Measurements from ENCODE around the gene EYA2.

Gene EYA2

DNA sequence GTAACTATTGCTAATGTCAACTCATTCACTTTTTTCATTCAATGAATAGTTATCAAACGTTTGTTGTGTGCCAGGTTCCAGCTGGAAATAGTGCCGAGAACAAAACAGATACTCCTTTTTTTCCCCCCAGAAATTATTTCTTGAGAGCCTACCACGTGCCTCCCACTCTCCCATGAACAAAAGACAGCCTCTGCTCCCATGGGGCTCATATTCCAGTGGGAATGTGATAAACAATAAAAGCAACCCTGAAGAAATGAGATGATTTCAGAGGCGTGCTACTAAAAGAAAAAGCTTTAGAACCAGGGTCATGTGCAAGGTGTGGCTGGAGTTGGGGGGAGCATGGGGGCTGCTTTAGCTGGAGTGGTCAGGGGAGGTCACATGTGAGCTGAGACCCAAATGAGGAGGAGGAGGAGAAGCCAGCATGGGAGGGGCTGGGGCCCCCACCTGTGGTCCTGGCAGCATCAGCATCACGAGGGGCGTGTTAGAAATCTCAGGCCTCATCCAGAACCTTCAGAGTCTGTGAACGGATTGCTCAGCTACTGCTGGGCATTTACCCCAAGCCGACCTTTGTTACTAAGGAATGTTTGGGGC, 157.4 kb downstream of the EYA2 start:
- no peak for DNase-seq (ENCODE audit: low spot score)
- peaks cover 3% of the 10 kb centered on the region for H3K27me3 Mint-ChIP-seq (ENCODE audit: low read depth)
- no peak overlapping the region for H3K4me3 Mint-ChIP-seq
- no peaks in the 10 kb centered on the region for H3K36me3 Mint-ChIP-seq (ENCODE audit: low read depth)
- H3K9me3 Mint-ChIP-seq: no peaks in the 10 kb centered on the region
- no peak overlapping the region for H3K27ac Mint-ChIP-seq
- H3K4me1 Mint-ChIP-seq (ENCODE audit: low read depth): no peaks in the 10 kb centered on the region

- no peak for DNase-seq (ENCODE audit: low spot score)
- no peaks in the 10 kb centered on the region for H3K9me3 Mint-ChIP-seq
- H3K27ac Mint-ChIP-seq: no peak overlapping the region
- H3K27me3 Mint-ChIP-seq (ENCODE audit: low read depth): peaks cover 2% of the 10 kb centered on the region
- H3K36me3 Mint-ChIP-seq (ENCODE audit: low read depth): no peaks in the 10 kb centered on the region
- no peaks in the 10 kb centered on the region for H3K4me1 Mint-ChIP-seq (ENCODE audit: low read depth)
- no peak overlapping the region for H3K4me3 Mint-ChIP-seq
These were observed 159.9 kb downstream of the EYA2 start for GRCh38 chr20:47054506-47054905.

DNA sequence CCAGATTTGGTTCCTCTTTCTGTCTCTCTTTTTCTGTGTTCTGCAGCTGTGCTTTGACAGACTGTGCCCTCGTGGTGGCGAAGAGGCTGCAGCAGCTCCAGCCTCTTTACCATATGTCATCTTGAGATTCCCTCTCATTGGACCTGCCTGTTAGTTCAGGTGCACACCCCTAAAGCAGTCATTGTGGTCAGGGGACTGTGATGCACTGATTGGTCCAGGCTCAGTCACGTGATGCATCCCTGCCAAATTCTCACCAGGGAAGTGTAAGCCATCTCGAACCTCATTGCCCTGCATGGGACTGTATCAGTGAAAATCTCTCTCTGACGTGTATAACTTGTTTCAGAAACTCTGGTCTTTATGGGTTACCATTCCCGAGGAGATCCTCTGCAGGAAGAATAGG, 160.3 kb downstream of the EYA2 start:
- no peaks in the 10 kb centered on the region for H3K9me3 Mint-ChIP-seq
- no peaks in the 10 kb centered on the region for H3K4me1 Mint-ChIP-seq (ENCODE audit: low read depth)
- no peak overlapping the region for H3K27ac Mint-ChIP-seq
- no peak overlapping the region for H3K4me3 Mint-ChIP-seq
- H3K36me3 Mint-ChIP-seq (ENCODE audit: low read depth): no peaks in the 10 kb centered on the region
- no peaks in the 10 kb centered on the region for H3K27me3 Mint-ChIP-seq (ENCODE audit: low read depth)
- DNase-seq (ENCODE audit: low spot score): no peak

- Mint-ChIP-seq H3K4me3 (no peak overlapping the region), H3K36me3 (ENCODE audit: low read depth) (no peaks in the 10 kb centered on the region), H3K27ac (no peak overlapping the region), H3K9me3 (no peaks in the 10 kb centered on the region), H3K27me3 (ENCODE audit: low read depth) (no peaks in the 10 kb centered on the region), H3K4me1 (ENCODE audit: low read depth) (no peaks in the 10 kb centered on the region)
- DNase-seq (ENCODE audit: low spot score): no peak
These were observed 161.2 kb downstream of the EYA2 start for GRCh38 chr20:47055699-47056369.

DNA sequence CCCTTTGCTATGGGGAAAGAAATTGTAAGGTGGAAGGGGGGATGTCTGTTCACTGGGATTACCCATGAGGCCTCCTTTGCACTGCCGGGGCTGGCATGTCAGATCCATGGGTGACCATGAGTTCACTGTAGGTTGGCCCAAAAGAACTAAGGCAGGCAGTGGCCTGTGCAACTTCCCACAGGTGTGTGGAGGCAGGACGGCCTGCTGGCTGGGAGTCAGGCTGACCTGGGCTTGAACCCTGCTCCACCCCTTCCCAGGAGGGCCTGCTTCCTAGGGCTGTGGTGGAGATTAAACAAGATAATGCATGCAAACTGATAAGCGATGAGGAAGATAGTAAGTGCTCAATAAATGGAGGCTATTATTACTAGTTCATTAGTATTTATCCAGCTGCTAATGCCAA, 163.0 kb downstream of the EYA2 start:
- Mint-ChIP-seq H3K4me3 (no peak overlapping the region), H3K27ac (no peak overlapping the region), H3K9me3 (no peaks in the 10 kb centered on the region), H3K36me3 (ENCODE audit: low read depth) (no peaks in the 10 kb centered on the region), H3K27me3 (ENCODE audit: low read depth) (no peaks in the 10 kb centered on the region), H3K4me1 (ENCODE audit: low read depth) (no peaks in the 10 kb centered on the region)
- no peak for DNase-seq (ENCODE audit: low spot score)

DNA sequence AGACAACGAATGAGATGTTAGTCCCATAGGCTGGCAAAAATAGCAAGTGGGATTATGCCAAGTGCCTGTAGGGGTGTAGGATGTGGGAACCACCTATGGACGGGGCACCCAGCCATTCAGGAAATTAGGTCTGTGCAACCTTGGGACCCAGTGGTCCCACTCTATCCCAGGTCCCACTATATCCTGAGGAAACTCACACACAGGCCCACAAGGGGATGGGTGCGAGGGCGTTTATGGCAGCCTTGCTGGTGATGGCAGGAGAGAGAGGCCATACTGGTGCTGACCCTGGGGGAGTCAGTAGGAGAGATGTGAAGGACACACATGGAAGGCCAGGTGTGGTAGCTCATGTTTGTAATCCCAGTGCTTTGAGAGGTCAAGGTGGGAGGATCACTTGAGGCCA, 163.6 kb downstream of the EYA2 start:
- Mint-ChIP-seq H3K4me1 (ENCODE audit: low read depth) (no peaks in the 10 kb centered on the region), H3K36me3 (ENCODE audit: low read depth) (no peaks in the 10 kb centered on the region), H3K4me3 (no peak overlapping the region), H3K9me3 (no peaks in the 10 kb centered on the region), H3K27ac (no peak overlapping the region), H3K27me3 (ENCODE audit: low read depth) (no peaks in the 10 kb centered on the region)
- DNase-seq (ENCODE audit: low spot score): no peak

DNA sequence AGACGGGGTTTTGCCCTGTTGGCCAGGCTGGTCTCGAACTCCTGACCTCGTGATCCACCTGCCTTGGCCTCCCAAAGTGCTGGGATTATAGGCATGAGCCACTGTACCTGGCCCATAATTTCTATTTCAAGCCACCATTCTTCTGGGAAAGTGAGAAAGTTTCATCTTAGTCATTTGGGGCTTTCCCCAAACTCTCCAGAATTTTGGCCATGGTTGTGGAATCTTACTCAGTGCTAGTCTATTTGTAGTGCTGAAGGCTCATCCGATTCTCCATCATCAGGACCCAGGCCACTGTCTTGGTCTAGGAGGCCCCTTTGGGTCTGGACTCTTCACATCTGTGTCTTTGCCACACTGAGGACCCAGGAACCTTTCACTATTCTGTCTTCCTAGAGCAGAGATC, 164.9 kb downstream of the EYA2 start:
- no peaks in the 10 kb centered on the region for H3K36me3 Mint-ChIP-seq (ENCODE audit: low read depth)
- H3K27me3 Mint-ChIP-seq (ENCODE audit: low read depth): no peaks in the 10 kb centered on the region
- H3K4me1 Mint-ChIP-seq (ENCODE audit: low read depth): no peaks in the 10 kb centered on the region
- no peak overlapping the region for H3K4me3 Mint-ChIP-seq
- no peaks in the 10 kb centered on the region for H3K9me3 Mint-ChIP-seq
- DNase-seq (ENCODE audit: low spot score): no peak
- no peak overlapping the region for H3K27ac Mint-ChIP-seq

GRCh38 chr20:47061549-47061948, 166.9 kb downstream of the EYA2 start:
- H3K27ac Mint-ChIP-seq: no peak overlapping the region
- no peaks in the 10 kb centered on the region for H3K27me3 Mint-ChIP-seq (ENCODE audit: low read depth)
- DNase-seq (ENCODE audit: low spot score): no peak
- H3K36me3 Mint-ChIP-seq (ENCODE audit: low read depth): no peaks in the 10 kb centered on the region
- H3K4me3 Mint-ChIP-seq: no peak overlapping the region
- peaks cover 1% of the 10 kb centered on the region for H3K9me3 Mint-ChIP-seq
- H3K4me1 Mint-ChIP-seq (ENCODE audit: low read depth): no peaks in the 10 kb centered on the region

- H3K4me1 Mint-ChIP-seq (ENCODE audit: low read depth): no peaks in the 10 kb centered on the region
- H3K4me3 Mint-ChIP-seq: no peak overlapping the region
- no peak for DNase-seq (ENCODE audit: low spot score)
These were observed 167.7 kb downstream of the EYA2 start for GRCh38 chr20:47062226-47062890.

GRCh38 chr20:47063407-47063806, 168.8 kb downstream of the EYA2 start:
- Mint-ChIP-seq H3K9me3 (peaks cover 13% of the 10 kb centered on the region), H3K4me3 (no peak overlapping the region), H3K27ac (no peak overlapping the region), H3K4me1 (ENCODE audit: low read depth) (no peaks in the 10 kb centered on the region), H3K36me3 (ENCODE audit: low read depth) (no peaks in the 10 kb centered on the region), H3K27me3 (ENCODE audit: low read depth) (no peaks in the 10 kb centered on the region)
- no peak for DNase-seq (ENCODE audit: low spot score)

More at GRCh38 chr20:47062226-47062890, 167.7 kb downstream of the EYA2 start:
- Mint-ChIP-seq H3K27me3 (ENCODE audit: low read depth) (no peaks in the 10 kb centered on the region), H3K9me3 (peaks cover 5% of the 10 kb centered on the region), H3K36me3 (ENCODE audit: low read depth) (no peaks in the 10 kb centered on the region), H3K27ac (no peak overlapping the region)

GRCh38 chr20:47063808-47064207, 169.2 kb downstream of the EYA2 start:
- peaks cover 17% of the 10 kb centered on the region for H3K9me3 Mint-ChIP-seq
- no peaks in the 10 kb centered on the region for H3K27me3 Mint-ChIP-seq (ENCODE audit: low read depth)
- no peaks in the 10 kb centered on the region for H3K4me1 Mint-ChIP-seq (ENCODE audit: low read depth)
- H3K4me3 Mint-ChIP-seq: no peak overlapping the region
- H3K36me3 Mint-ChIP-seq (ENCODE audit: low read depth): no peaks in the 10 kb centered on the region
- H3K27ac Mint-ChIP-seq: no peak overlapping the region
- no peak for DNase-seq (ENCODE audit: low spot score)

DNA sequence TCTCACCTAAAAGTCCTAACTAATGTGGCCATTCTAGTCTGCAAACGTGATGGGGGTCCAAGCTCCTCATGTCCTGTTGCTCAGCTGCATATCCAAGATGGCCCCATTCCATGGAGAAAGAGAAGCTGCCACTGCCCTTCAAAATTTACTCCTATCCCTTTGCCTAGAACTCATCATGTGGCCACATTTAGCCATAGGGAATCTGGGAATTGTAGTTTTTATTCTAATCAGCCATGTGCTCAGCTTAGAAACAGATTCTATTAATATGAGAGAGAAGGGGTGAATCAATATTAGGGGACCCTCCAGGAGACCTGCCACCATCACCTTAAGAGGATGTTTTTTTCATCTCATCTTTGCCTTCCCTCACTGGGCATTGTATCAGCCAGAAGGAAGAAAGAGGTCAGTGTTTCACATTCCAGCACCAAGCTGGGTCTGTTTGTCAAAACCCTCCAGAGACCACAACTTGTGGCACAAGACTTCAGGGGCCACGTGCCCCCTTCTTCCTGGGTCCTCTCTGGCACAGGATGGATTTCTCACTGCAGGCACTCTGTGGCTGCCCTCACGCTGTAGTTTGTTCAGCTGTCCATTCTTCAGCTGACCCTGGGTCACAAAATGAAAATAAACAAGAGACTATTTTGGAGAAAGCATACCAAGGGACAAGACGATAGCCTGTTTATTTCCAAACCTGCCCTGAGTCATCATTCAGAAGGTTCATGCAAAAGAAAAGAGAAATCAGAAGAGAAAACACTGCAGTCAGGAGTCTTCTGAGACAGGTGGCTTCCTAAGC, 172.0 kb downstream of the EYA2 start:
- no peaks in the 10 kb centered on the region for H3K36me3 Mint-ChIP-seq (ENCODE audit: low read depth)
- DNase-seq (ENCODE audit: low spot score): no peak
- H3K9me3 Mint-ChIP-seq: peaks cover 20% of the 10 kb centered on the region
- no peaks in the 10 kb centered on the region for H3K4me1 Mint-ChIP-seq (ENCODE audit: low read depth)
- H3K27ac Mint-ChIP-seq: no peak overlapping the region
- H3K4me3 Mint-ChIP-seq: no peak overlapping the region
- H3K27me3 Mint-ChIP-seq (ENCODE audit: low read depth): no peaks in the 10 kb centered on the region

DNA sequence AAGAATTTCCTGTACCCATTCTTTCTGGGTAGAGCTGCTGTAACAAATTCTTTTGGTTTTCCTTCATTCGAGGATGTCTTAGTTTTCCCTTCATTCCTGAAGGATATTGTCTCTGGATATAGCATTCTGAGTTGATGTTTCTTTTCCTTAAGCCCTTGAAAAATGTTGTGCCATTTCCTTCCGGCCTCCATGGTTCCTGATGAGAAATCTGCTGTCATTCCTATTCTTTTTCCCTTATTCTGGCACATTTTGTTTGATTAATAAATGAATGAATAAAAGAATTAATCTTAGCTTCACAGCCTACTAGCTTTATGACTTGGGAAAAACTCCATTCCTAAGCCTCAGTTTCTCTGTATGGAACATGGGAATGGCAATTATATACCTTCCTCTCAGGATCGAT, 173.1 kb downstream of the EYA2 start:
- Mint-ChIP-seq H3K36me3 (ENCODE audit: low read depth) (no peaks in the 10 kb centered on the region), H3K9me3 (peaks cover 20% of the 10 kb centered on the region), H3K4me3 (no peak overlapping the region), H3K27ac (no peak overlapping the region), H3K4me1 (ENCODE audit: low read depth) (no peaks in the 10 kb centered on the region), H3K27me3 (ENCODE audit: low read depth) (no peaks in the 10 kb centered on the region)
- DNase-seq (ENCODE audit: low spot score): no peak

- Mint-ChIP-seq H3K9me3 (peaks cover 20% of the 10 kb centered on the region), H3K4me1 (ENCODE audit: low read depth) (no peaks in the 10 kb centered on the region), H3K36me3 (ENCODE audit: low read depth) (no peaks in the 10 kb centered on the region), H3K27me3 (ENCODE audit: low read depth) (no peaks in the 10 kb centered on the region), H3K4me3 (no peak overlapping the region), H3K27ac (no peak overlapping the region)
- no peak for DNase-seq (ENCODE audit: low spot score)
These were observed 175.5 kb downstream of the EYA2 start for GRCh38 chr20:47070176-47070575.

All from T-helper 2 cell treated with Interferon-gamma antibody and Interleukin-4, amounts not matched to agents 5 μg/mL and 100 μg/mL, for 36 hours (primary cell).